Smooth muscle cell (in vitro differentiated cells): ENCODE results near the gene MICAL3. TPM values are rescaled to one million over a fixed set of nuclear protein-coding genes. Genes with fewer than 3 reads are reported as not detected.
"Not testable (repeated sequence)": the region's sequence is repeated elsewhere in the genome, so short reads cannot be mapped to it uniquely, and the experiment has no call there.

Experiments used
- DNase-seq: peaks from one replicate; lab custom pipeline; 2025; ENCODE audit not compliant: unreplicated experiment; lab: John Stamatoyannopoulos, UW
- H2AFZ ChIP-seq: fragments of 200-600 bp; sonication (generic); 2 replicates; pipeline ENCODE4 v1.6.0; 2016; ENCODE audit warnings: antibody characterized with exemption, low read depth, mild to moderate bottlenecking
- H3F3A ChIP-seq: fragments of 200-600 bp; sonication (generic); 2 replicates; pipeline ENCODE4 v1.6.0; 2017; ENCODE audit warnings: antibody characterized with exemption, low read depth
- H3K27ac ChIP-seq: fragments of 200-600 bp; sonication (generic); 2 replicates; pipeline ENCODE4 v1.5.1; 2016; ENCODE audit warnings: low read depth, mild to moderate bottlenecking
- H3K27me3 ChIP-seq: fragments of 200-600 bp; sonication (generic); 2 replicates; pipeline ENCODE4 v1.6.1; 2016; ENCODE audit warnings: low read depth, mild to moderate bottlenecking
- H3K36me3 ChIP-seq: fragments of 200-600 bp; sonication (generic); 2 replicates; pipeline ENCODE4 v1.5.1; 2016; ENCODE audit warnings: low read depth
- H3K4me1 ChIP-seq: fragments of 200-600 bp; sonication (generic); 2 replicates; pipeline ENCODE4 v1.5.1; 2016; ENCODE audit warnings: low read depth
- H3K4me2 ChIP-seq: fragments of 200-600 bp; sonication (generic); 2 replicates; pipeline ENCODE4 v1.6.0; 2016; ENCODE audit warnings: mild to moderate bottlenecking
- H3K4me3 ChIP-seq: fragments of 200-600 bp; sonication (generic); 2 replicates; pipeline ENCODE4 v1.5.1; 2016; ENCODE audit warnings: mild to moderate bottlenecking
- H3K79me2 ChIP-seq: fragments of 200-600 bp; sonication (generic); 2 replicates; pipeline ENCODE4 v1.6.0; 2016; ENCODE audit warnings: low read depth, mild to moderate bottlenecking
- H3K9ac ChIP-seq: fragments of 200-600 bp; sonication (generic); 2 replicates; pipeline ENCODE4 v1.6.0; 2016; ENCODE audit warnings: low read depth
- H3K9me3 ChIP-seq: fragments of 200-600 bp; sonication (generic); replicated peaks from 2 replicates; pipeline ENCODE4 v1.5.1; 2016; ENCODE audit warnings: low read depth
- H4K20me1 ChIP-seq: fragments of 200-600 bp; sonication (generic); 2 replicates; pipeline ENCODE4 v1.6.0; 2016; ENCODE audit warnings: low read depth
- CTCF ChIP-seq: fragments of 200-600 bp; sonication (generic); IDR thresholded peaks from 2 replicates; pipeline ENCODE4 v1.5.1; 2017; ENCODE audit warnings: borderline replicate concordance, mild to moderate bottlenecking, antibody characterized with exemption; ENCODE audit not compliant: insufficient read depth, poor library complexity, severe bottlenecking
- WGBS: methylation state at CpG from one replicate; pipeline ENCODE4 v1.1.7; 2016; ENCODE audit warnings: low lambda C conversion rate; 5-methylcytosine and 5-hydroxymethylcytosine counted together
- polyA plus RNA-seq: library from polyadenylated mRNA; unstranded; fragments of >200 nt; fragmentation: Nextera tagmentation; extraction: Ambion mirVana; gene quantifications from 2 replicates; pipeline ENCODE4 v1.2.1, GENCODE V29; 2016
- total RNA-seq: library from RNA; depleted of rRNA; stranded (reverse); fragments of >200 nt; gene quantifications from 2 replicates; pipeline ENCODE4 v1.2.3, GENCODE V29; 2014

Gene MICAL3
- total RNA-seq (15.4 and 28.6 TPM in 2 replicates), polyA plus RNA-seq (3.1 and 9.5 TPM in 2 replicates)

- H3K79me2 ChIP-seq = no peaks in the 10 kb centered on the region
- no peaks in the 10 kb centered on the region for H3K9me3 ChIP-seq
- 4% methylated on average over 40 of the region's 56 CpGs for WGBS
- no peak within 1 kb of the TSS for H3K9ac ChIP-seq
- peak; percentile 24 for DNase-seq
- peak within 1 kb of the TSS; percentile 94 for H2AFZ ChIP-seq
- no peaks in the 10 kb centered on the region for H3F3A ChIP-seq
- H3K27me3 ChIP-seq = peaks cover 8% of the 10 kb centered on the region
- no peaks in the 10 kb centered on the region for H3K4me1 ChIP-seq
- no peaks in the 10 kb centered on the region for H3K36me3 ChIP-seq
- H3K4me2 ChIP-seq = peak within 1 kb of the TSS; percentile 100
- H3K4me3 ChIP-seq = peak within 1 kb of the TSS; percentile 83
- H3K27ac ChIP-seq = no peak within 1 kb of the TSS
- TF ChIP-seq CTCF = peak; percentile 46
- H4K20me1 ChIP-seq = no peaks in the 10 kb centered on the region
Measured at GRCh38 chr22:18024276-18024939, at the start of gene MICAL3. MICAL3 (minus strand) TSS chr22:18024561; CDS start chr22:17906812, 117,749 bp downstream.

GRCh38 chr22:18073927-18074326 lies 49.6 kb upstream of the MICAL3 start:
- not testable (repeated sequence) for H3K79me2 ChIP-seq, H4K20me1 ChIP-seq, H3K27me3 ChIP-seq, H3K36me3 ChIP-seq, H3K27ac ChIP-seq, H3K4me3 ChIP-seq, H3F3A ChIP-seq, H3K9ac ChIP-seq, H3K9me3 ChIP-seq, H3K4me1 ChIP-seq, H2AFZ ChIP-seq, DNase-seq, H3K4me2 ChIP-seq
- WGBS = 89% methylated on average over 4 of the region's 4 CpGs

GRCh38 chr22:18073467-18073866 lies 49.1 kb upstream of the MICAL3 start:
- TF ChIP-seq CTCF = no peak
- Histone ChIP-seq H3K27ac (no peak overlapping the region), H3K36me3 (no peaks in the 10 kb centered on the region), H4K20me1 (no peaks in the 10 kb centered on the region), H3K4me2 (no peak overlapping the region), H3K9me3 (no peaks in the 10 kb centered on the region), H3K4me1 (peaks cover 5% of the 10 kb centered on the region), H3F3A (no peaks in the 10 kb centered on the region), H3K4me3 (no peak overlapping the region), H3K9ac (no peak overlapping the region), H3K79me2 (peaks cover 5% of the 10 kb centered on the region), H2AFZ (no peak overlapping the region), H3K27me3 (no peaks in the 10 kb centered on the region)
- 93% methylated on average over 2 of the region's 2 CpGs for WGBS
- no peak for DNase-seq

GRCh38 chr22:18071968-18072310 lies 47.6 kb upstream of the MICAL3 start:
- Histone ChIP-seq H3K9me3 (no peaks in the 10 kb centered on the region), H3K4me2 (no peak overlapping the region), H3K9ac (no peak overlapping the region), H3K4me3 (no peak overlapping the region), H3K79me2 (no peaks in the 10 kb centered on the region), H3K4me1 (peaks cover 2% of the 10 kb centered on the region), H3K27ac (no peak overlapping the region), H3F3A (no peaks in the 10 kb centered on the region), H2AFZ (no peak overlapping the region), H3K36me3 (no peaks in the 10 kb centered on the region), H3K27me3 (no peaks in the 10 kb centered on the region), H4K20me1 (no peaks in the 10 kb centered on the region)
- WGBS = 81% methylated on average over 1 of the region's 1 CpG
- TF ChIP-seq CTCF = no peak
- DNase-seq = no peak

- not testable (repeated sequence) for H3K9ac ChIP-seq, H3K9me3 ChIP-seq, H3K4me3 ChIP-seq, H3K27me3 ChIP-seq, DNase-seq, H3K4me1 ChIP-seq, H2AFZ ChIP-seq, H3K27ac ChIP-seq, H3K79me2 ChIP-seq, H3K4me2 ChIP-seq, H3F3A ChIP-seq, H3K36me3 ChIP-seq, H4K20me1 ChIP-seq
- WGBS = 95% methylated on average over 7 of the region's 7 CpGs
Measured at GRCh38 chr22:18071307-18071967, 47.1 kb upstream of the MICAL3 start.
